Endometrial microvascular endothelial cells (primary cell): Measurements from ENCODE around the gene RPAIN. TPM values are rescaled to one million over a fixed set of nuclear protein-coding genes. Genes with fewer than 3 reads are reported as not detected.

ENCODE experiments used
- in situ Hi-C: cut with HindIII; loops from 2 replicates; pipeline ENCODE4 v1.10.0; 2017; ENCODE audit warnings: low sequenced_read_pairs, low pct_unique_long_range_greater_than_20kb; ENCODE audit errors: inconsistent ontology term
- total RNA-seq: library from RNA; depleted of rRNA; stranded (reverse); fragments of >200 nt; gene quantifications from one replicate; pipeline ENCODE4 v1.2.3, GENCODE V29; 2015; ENCODE audit errors: inconsistent ontology term

RPAIN gene
- total RNA-seq, 1 donor from 2014 or later: 38.2 TPM

- in situ Hi-C loops: no loop called here
Measured at GRCh38 chr17:5473906-5474305, 53.9 kb downstream of the RPAIN start.

- in situ Hi-C loops: no loop called here
Measured at GRCh38 chr17:5478992-5479391, 59.0 kb downstream of the RPAIN start.

DNA sequence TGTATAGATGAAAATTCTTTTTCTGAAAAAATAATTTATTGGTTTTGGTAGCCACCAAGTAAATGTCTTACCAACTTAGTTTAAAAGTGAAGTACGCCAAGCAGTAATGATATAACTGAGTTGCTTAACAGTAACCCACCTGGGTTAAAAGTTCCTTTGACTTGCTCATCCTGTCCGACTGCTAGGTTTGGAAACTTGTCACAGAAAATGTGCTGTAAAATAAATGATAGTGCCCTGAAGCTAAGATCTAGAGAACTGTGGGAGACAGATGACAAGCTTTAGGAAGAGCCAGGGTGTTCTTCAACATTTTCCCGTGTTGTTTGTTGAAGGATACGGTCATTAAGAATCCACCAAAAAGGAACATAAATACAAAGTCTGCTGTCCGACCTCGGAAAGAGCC lies 61.0 kb downstream of the RPAIN start:
- in situ Hi-C loops: no loop called here

GRCh38 chr17:5481451-5481850 lies 61.5 kb downstream of the RPAIN start:
- in situ Hi-C loops: no loop called here

Other genes starting within 250 kb of the RPAIN start
- gene ZNF594, start 228.3 kb upstream of the RPAIN start, total RNA-seq: 2.0 TPM
- gene SCIMP, start 185.3 kb upstream of the RPAIN start, total RNA-seq: not detected
- 31.2 TPM for gene RABEP1, start 137.9 kb upstream of the RPAIN start, total RNA-seq
- gene NUP88, start 520 bp upstream of the RPAIN start, total RNA-seq: 81.7 TPM
- 345 TPM for gene C1QBP, start 19.0 kb downstream of the RPAIN start, total RNA-seq
- gene DHX33, start 48.8 kb downstream of the RPAIN start, total RNA-seq: 23.0 TPM
- gene DERL2, start 66.0 kb downstream of the RPAIN start, total RNA-seq: 49.2 TPM
- gene MIS12, start 66.4 kb downstream of the RPAIN start, total RNA-seq: 25.1 TPM
- gene NLRP1, start 164.3 kb downstream of the RPAIN start, total RNA-seq: 35.2 TPM